HepG2 (cell line): ENCODE measurements around the gene GPC6.

ENCODE experiments used
- GLI4 ChIP-seq: sonication (generic); formaldehyde crosslinking; IDR thresholded peaks from 2 replicates; pipeline ENCODE4 v1.5.1; 2020; ENCODE audit warnings: missing genetic modification reagents, mild to moderate bottlenecking, moderate library complexity, borderline replicate concordance
- GTF2F1 ChIP-seq: fragments of 150-350 bp; IDR thresholded peaks from 2 replicates; pipeline ENCODE4 v1.6.1; 2014; ENCODE audit warnings: low read length
- POLR2A ChIP-seq, 2 experiments: IDR thresholded peaks; 2 replicates each; pipeline ENCODE4 v1.6.1; 2011; ENCODE audit warnings: low read depth in 2 of 2, low read length in 2 of 2, mild to moderate bottlenecking in 1 of 2, moderate library complexity in 1 of 2; ENCODE audit not compliant: insufficient read depth in 1 of 2
- POLR2AphosphoS5 ChIP-seq: IDR thresholded peaks from 2 replicates; pipeline ENCODE4 v1.6.1; 2012; ENCODE audit warnings: low read depth, low read length
- SMARCC2 ChIP-seq: fragments of 450-650 bp; IDR thresholded peaks from 2 replicates; pipeline ENCODE4 v1.6.1; 2017; ENCODE audit warnings: antibody characterized with exemption, mild to moderate bottlenecking
- ZNF160 ChIP-seq: sonication (generic); formaldehyde crosslinking; IDR thresholded peaks from 2 replicates; pipeline ENCODE4 v1.8.0; 2022; ENCODE audit warnings: mild to moderate bottlenecking, inconsistent platforms, missing genetic modification reagents
- TF ChIP-seq, protein P1 (sequence below): sonication (generic); formaldehyde crosslinking; IDR thresholded peaks from 2 replicates; pipeline ENCODE4 v1.5.1; 2020; ENCODE audit warnings: mild to moderate bottlenecking, missing genetic modification reagents, moderate library complexity
- TF ChIP-seq, protein P2 (sequence below): sonication (generic); formaldehyde crosslinking; IDR thresholded peaks from 2 replicates; pipeline ENCODE4 v1.5.0; 2020; ENCODE audit warnings: mild to moderate bottlenecking, missing genetic modification reagents, moderate library complexity

DNA sequence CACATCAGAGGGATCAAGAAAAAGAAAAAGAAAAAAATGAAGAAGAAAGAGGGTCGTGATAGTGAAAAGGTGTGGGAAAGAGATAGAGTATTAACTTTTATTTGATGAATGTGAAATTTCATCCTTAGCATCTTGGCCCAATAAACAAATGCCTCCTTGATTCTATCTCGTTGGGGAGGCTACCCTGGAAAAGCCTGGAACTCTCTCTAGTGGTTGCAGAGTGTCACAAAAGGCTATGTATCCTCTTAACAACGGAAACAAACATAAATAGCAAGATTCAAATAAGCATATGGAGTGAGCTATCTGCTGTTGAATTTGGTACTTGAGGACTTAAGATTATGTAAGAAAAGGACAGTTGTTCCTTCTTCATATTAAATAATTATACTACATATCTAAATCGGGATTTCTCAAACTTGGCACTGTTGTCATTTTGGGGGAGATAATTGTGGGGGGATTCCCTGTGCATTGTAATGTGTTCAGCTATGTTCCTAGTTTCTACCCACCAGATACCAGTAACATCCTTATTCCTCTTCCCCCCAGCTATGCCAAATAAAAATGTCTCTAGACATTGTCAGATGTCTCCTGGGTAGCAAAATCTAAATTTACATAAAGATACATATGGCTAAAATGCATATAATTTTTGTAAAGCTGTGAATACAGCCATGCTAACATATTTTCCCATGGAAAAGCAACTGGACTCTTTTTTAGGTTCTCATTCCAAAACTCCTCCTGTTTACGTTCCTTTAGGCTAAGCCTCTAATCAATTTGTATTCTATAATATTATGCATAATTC, 695.7 kb downstream of the GPC6 start:
- no peak for TF ChIP-seq ZNF160 (CRISPR knock-in tag)
- no peak for TF ChIP-seq POLR2AphosphoS5
- no peak for TF ChIP-seq SMARCC2
- TF ChIP-seq POLR2A (IDR thresholded peaks at IDR 0.05; ENCODE audit: insufficient read depth in 1 of 2, low read depth in 2 of 2, low read length in 2 of 2): no peak
- TF ChIP-seq GLI4 (CRISPR knock-in tag): no peak
- TF ChIP-seq, protein P1, sequence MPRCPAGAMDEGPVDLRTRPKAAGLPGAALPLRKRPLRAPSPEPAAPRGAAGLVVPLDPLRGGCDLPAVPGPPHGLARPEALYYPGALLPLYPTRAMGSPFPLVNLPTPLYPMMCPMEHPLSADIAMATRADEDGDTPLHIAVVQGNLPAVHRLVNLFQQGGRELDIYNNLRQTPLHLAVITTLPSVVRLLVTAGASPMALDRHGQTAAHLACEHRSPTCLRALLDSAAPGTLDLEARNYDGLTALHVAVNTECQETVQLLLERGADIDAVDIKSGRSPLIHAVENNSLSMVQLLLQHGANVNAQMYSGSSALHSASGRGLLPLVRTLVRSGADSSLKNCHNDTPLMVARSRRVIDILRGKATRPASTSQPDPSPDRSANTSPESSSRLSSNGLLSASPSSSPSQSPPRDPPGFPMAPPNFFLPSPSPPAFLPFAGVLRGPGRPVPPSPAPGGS (CRISPR knock-in tag): no peak
- TF ChIP-seq, protein P2, sequence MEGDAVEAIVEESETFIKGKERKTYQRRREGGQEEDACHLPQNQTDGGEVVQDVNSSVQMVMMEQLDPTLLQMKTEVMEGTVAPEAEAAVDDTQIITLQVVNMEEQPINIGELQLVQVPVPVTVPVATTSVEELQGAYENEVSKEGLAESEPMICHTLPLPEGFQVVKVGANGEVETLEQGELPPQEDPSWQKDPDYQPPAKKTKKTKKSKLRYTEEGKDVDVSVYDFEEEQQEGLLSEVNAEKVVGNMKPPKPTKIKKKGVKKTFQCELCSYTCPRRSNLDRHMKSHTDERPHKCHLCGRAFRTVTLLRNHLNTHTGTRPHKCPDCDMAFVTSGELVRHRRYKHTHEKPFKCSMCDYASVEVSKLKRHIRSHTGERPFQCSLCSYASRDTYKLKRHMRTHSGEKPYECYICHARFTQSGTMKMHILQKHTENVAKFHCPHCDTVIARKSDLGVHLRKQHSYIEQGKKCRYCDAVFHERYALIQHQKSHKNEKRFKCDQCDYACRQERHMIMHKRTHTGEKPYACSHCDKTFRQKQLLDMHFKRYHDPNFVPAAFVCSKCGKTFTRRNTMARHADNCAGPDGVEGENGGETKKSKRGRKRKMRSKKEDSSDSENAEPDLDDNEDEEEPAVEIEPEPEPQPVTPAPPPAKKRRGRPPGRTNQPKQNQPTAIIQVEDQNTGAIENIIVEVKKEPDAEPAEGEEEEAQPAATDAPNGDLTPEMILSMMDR (CRISPR knock-in tag): no peak
- no peak for TF ChIP-seq GTF2F1
